ENCODE results near the gene ADGRV1.
"Not testable (repeated sequence)": the region's sequence is repeated elsewhere in the genome, so short reads cannot be mapped to it uniquely, and the experiment has no call there.

ADGRV1 gene

DNA sequence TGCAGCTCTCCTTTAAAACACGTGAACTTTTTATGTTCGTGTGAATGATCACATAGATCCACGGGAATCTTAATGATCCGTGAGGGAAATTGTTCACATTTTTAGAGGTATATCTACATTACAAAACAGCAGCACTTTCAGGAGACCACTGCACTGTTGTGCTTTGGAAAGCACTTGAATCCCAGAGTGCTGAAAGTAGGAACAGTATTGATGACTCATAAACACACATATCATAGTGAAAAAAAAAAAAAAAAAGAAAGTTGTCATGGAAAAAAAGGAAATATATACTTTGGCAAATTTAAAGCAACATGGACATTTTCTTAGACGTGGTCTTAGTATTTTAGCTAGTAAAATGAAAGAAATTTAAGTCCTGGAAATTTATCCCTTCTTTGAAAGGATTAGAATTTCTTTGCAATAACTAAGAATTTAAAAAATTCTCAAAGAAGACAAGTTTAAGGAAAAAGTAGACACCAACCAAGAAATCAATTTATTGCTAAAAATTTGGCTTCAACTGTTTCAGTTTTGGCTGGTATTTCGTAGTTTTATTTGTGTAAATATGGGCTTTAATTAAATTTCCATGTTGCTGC, 55.4 kb downstream of the ADGRV1 start:
- DNase-seq (ENCODE audit: low read depth): no peak
- TF ChIP-seq, protein P1, sequence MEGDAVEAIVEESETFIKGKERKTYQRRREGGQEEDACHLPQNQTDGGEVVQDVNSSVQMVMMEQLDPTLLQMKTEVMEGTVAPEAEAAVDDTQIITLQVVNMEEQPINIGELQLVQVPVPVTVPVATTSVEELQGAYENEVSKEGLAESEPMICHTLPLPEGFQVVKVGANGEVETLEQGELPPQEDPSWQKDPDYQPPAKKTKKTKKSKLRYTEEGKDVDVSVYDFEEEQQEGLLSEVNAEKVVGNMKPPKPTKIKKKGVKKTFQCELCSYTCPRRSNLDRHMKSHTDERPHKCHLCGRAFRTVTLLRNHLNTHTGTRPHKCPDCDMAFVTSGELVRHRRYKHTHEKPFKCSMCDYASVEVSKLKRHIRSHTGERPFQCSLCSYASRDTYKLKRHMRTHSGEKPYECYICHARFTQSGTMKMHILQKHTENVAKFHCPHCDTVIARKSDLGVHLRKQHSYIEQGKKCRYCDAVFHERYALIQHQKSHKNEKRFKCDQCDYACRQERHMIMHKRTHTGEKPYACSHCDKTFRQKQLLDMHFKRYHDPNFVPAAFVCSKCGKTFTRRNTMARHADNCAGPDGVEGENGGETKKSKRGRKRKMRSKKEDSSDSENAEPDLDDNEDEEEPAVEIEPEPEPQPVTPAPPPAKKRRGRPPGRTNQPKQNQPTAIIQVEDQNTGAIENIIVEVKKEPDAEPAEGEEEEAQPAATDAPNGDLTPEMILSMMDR (IDR thresholded peaks at IDR 0.05; ENCODE audit: low read depth, low read length): no peak
- TF ChIP-seq MYC (IDR thresholded peaks at IDR 0.05; ENCODE audit: low read depth, low read length) (no peak), POLR2A (IDR thresholded peaks at IDR 0.05; ENCODE audit: extremely low read depth, insufficient read length) (no peak)
- TF ChIP-seq, protein P2, sequence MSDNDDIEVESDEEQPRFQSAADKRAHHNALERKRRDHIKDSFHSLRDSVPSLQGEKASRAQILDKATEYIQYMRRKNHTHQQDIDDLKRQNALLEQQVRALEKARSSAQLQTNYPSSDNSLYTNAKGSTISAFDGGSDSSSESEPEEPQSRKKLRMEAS (IDR thresholded peaks at IDR 0.05; ENCODE audit: low read depth, low read length): no peak
- H3K4me3 ChIP-seq (ENCODE audit: low read depth, low read length): no peak overlapping the region

DNA sequence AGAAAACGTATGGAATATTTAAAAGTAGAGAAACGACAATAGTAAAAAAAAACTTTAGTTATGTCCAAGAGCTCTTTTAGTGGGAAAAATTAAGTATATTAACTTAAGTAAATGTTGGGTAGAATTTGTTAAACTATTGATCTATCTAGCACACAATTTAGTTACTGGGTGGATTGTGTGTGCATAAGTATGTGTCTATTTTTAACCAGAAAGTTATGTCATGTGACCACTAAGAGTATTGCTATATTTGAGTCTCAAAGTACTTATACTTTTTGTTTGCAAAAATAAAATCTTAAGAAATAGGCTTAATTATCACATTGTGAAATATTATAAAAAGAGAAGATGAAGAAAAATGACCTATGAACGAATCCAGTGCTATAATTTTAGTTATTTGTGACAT, 56.8 kb downstream of the ADGRV1 start:
- no peak for TF ChIP-seq POLR2A (IDR thresholded peaks at IDR 0.05; ENCODE audit: extremely low read depth, insufficient read length)
- TF ChIP-seq, protein P2 (IDR thresholded peaks at IDR 0.05; ENCODE audit: low read depth, low read length): no peak
- no peak overlapping the region for H3K4me3 ChIP-seq (ENCODE audit: low read depth, low read length)
- DNase-seq (ENCODE audit: low read depth): no peak

DNA sequence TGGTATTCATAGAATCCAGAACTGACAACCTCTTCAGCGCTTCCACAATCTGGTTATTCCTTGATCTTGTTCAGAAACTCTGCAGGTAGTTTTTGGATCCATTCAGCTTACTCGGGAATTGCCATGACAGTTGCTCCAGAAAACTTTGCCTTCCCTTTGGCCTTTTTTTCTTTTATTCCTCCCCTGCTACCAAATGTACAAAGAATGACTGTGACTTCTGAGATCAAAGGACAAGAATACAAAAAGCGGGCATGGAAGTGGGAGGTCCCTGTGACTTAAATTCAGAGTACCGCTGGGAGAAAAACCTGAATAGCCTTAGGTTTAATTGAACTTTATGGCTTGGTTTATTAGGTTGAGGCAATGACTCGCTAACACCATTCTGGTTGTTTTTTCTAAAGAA, 59.5 kb downstream of the ADGRV1 start:
- H3K4me3 ChIP-seq (ENCODE audit: low read depth, low read length): no peak overlapping the region
- TF ChIP-seq, protein P1 (IDR thresholded peaks at IDR 0.05; ENCODE audit: low read depth, low read length): no peak
- TF ChIP-seq POLR2A (IDR thresholded peaks at IDR 0.05; ENCODE audit: extremely low read depth, insufficient read length) (no peak), MYC (IDR thresholded peaks at IDR 0.05; ENCODE audit: low read depth, low read length) (no peak)
- TF ChIP-seq, protein P2 (IDR thresholded peaks at IDR 0.05; ENCODE audit: low read depth, low read length): no peak
- DNase-seq (ENCODE audit: low read depth): no peak

DNA sequence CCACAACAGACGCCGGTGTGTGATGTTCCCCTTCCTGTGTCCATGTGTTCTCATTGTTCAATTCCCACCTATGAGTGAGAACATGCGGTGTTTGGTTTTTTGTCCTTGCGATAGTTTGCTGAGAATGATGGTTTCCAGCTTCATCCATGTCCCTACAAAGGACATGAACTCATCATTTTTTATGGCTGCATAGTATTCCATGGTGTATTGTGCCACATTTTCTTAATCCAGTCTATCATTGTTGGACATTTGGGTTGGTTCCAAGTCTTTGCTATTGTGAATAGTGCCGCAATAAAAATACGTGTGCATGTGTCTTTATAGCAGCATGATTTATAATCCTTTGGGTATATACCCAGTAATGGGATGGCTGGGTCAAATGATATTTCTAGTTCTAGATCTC, 61.2 kb downstream of the ADGRV1 start:
- not testable (repeated sequence) for DNase-seq (ENCODE audit: low read depth); H3K4me3 ChIP-seq (ENCODE audit: low read depth, low read length)

DNA sequence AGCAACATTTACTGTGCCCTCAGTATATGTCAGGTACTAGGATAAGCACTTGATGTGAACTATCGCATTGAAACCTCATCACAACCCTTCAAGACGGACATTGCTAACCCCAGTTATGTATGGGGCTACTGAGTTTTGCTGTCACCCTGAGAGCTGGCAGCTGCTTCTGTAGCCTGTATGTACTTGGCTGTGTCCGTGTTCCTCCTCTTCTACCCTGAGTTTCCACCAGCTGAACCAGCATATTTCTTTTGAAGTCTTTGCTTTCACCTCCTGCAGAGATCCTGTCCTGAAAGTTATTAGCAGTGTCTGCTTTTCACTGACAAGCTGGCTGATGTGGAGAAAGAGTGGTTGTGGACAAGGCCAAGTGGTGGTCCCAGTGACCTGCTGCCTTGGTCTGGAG, 63.3 kb downstream of the ADGRV1 start:
- DNase-seq (ENCODE audit: low read depth): no peak
- no peak overlapping the region for H3K4me3 ChIP-seq (ENCODE audit: low read depth, low read length)
- TF ChIP-seq, protein P1 (IDR thresholded peaks at IDR 0.05; ENCODE audit: low read depth, low read length): no peak
- TF ChIP-seq POLR2A (IDR thresholded peaks at IDR 0.05; ENCODE audit: extremely low read depth, insufficient read length) (no peak), MYC (IDR thresholded peaks at IDR 0.05; ENCODE audit: low read depth, low read length) (no peak)
- TF ChIP-seq, protein P2 (IDR thresholded peaks at IDR 0.05; ENCODE audit: low read depth, low read length): no peak

DNA sequence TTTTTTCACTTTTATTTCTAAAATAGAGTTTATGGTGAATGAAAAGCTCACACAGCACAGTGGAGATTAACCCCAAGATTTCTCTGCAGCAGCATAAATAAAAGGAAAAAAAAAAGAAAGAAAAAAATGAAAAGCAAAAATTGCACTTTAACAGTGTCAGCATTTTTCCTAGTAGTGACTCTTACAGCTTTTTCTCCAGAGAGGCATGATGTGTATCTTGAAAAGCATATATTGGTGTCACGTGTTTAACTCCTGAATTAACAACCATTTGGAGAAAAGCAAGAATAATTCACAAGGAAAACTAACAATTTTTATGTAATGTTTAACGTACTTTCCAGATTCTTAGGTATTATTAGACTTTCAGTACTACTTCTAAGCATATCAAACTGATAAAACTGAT, 67.9 kb downstream of the ADGRV1 start:
- DNase-seq (ENCODE audit: low read depth): no peak
- TF ChIP-seq POLR2A (IDR thresholded peaks at IDR 0.05; ENCODE audit: extremely low read depth, insufficient read length): no peak
- no peak for TF ChIP-seq MYC (IDR thresholded peaks at IDR 0.05; ENCODE audit: low read depth, low read length)
- TF ChIP-seq, protein P2 (IDR thresholded peaks at IDR 0.05; ENCODE audit: low read depth, low read length): no peak
- TF ChIP-seq, protein P1 (IDR thresholded peaks at IDR 0.05; ENCODE audit: low read depth, low read length): no peak
- no peak overlapping the region for H3K4me3 ChIP-seq (ENCODE audit: low read depth, low read length)

DNA sequence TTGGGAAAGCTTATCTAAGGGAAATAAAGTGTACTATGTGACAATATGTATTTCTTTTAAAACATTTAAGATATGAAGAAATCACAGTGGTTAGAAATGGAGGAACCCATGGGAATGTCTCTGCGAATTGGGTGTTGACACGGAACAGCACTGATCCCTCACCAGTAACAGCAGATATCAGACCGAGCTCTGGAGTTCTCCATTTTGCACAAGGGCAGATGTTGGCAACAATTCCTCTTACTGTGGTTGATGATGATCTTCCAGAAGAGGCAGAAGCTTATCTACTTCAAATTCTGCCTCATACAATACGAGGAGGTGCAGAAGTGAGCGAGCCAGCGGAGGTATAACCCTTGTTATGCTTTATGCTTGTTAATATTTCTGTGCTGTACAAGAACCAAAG, 69.9 kb downstream of the ADGRV1 start:
- DNase-seq (ENCODE audit: low read depth): no peak
- no peak overlapping the region for H3K4me3 ChIP-seq (ENCODE audit: low read depth, low read length)
- TF ChIP-seq MYC (IDR thresholded peaks at IDR 0.05; ENCODE audit: low read depth, low read length) (no peak), POLR2A (IDR thresholded peaks at IDR 0.05; ENCODE audit: extremely low read depth, insufficient read length) (no peak)
- TF ChIP-seq, protein P1 (IDR thresholded peaks at IDR 0.05; ENCODE audit: low read depth, low read length): no peak
- TF ChIP-seq, protein P2 (IDR thresholded peaks at IDR 0.05; ENCODE audit: low read depth, low read length): no peak

All from NB4 (cell line).